WI38 (cell line): ENCODE results near the gene TBC1D12.
"Not testable (repeated sequence)": the region's sequence is repeated elsewhere in the genome, so short reads cannot be mapped to it uniquely, and the experiment has no call there.

Experiments
- H3K4me3 ChIP-seq: 2 replicates; pipeline ENCODE4 v1.5.1; 2011; ENCODE audit warnings: low read depth, mild to moderate bottlenecking, control low read depth, low read length
- CTCF ChIP-seq: IDR thresholded peaks from 2 replicates; pipeline ENCODE4 v1.5.1; 2012; ENCODE audit warnings: low read depth, mild to moderate bottlenecking, control low read depth, low read length

Gene TBC1D12

GRCh38 chr10:94533027-94533426, 130.7 kb downstream of the TBC1D12 start:
- TF ChIP-seq CTCF: no peak
- no peak overlapping the region for H3K4me3 ChIP-seq

- H3K4me3 ChIP-seq: not testable (repeated sequence)
Observed at GRCh38 chr10:94542282-94542681, 139.9 kb downstream of the TBC1D12 start.

DNA sequence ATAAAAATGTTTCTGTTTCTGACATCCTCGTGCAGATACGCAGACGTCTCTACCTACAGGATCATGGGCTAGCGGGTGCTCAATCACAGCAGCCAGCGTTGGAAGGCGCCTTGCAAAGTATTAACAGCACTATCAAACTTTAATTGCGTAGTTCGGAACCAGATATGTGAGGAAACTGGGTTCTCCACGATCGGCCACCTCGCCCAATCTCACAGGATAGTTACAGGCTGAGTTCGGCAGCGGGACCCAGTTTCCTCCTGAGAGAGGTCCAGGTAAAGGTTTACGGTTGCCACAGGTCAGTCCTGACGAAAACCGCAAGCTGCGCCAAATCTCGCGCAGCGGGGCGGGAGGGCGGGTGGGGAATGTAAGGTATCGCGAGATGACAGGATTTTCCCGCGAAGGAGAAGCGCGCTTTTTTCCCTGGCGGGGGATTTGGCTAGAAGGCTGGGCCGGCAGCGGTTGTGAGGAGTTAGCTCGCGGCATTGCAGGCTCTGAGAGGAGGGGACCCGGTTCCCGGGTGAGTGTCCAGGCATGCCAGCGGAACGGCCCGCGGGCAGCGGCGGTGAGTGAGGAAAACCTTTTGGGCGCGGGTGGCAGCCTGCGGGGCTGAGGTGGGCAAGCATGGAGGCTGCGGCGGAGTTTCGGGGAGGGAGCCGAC, 143.2 kb downstream of the TBC1D12 start, which contains the start of gene HELLS:
Gene HELLS (plus strand): TSS at position 398 of the 658 bp plus-strand sequence. CDS start 134 bp downstream, at position 532.
- H3K4me3 ChIP-seq: peak within 1 kb of the TSS; percentile 93
- TF ChIP-seq CTCF: no peak

- H3K4me3 ChIP-seq: peak overlapping the region; percentile 93
- TF ChIP-seq CTCF: no peak
Observed at GRCh38 chr10:94546049-94546900, 143.9 kb downstream of the TBC1D12 start.

DNA sequence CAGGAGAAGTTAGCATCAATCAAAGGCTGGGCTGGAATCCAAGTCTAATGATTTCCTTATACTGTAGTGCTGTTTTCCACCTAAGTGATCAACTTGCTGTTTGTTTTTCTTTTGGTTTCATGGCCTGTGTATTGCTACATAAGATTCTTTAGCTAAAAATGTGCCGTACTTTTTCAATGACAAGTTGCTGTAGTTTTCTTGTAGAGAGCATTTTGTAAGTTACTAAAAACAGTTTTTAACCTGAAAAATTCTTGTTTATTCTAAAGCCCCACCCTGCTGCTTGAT, 144.5 kb downstream of the TBC1D12 start:
- no peak for TF ChIP-seq CTCF
- peak overlapping the region; percentile 93 for H3K4me3 ChIP-seq

DNA sequence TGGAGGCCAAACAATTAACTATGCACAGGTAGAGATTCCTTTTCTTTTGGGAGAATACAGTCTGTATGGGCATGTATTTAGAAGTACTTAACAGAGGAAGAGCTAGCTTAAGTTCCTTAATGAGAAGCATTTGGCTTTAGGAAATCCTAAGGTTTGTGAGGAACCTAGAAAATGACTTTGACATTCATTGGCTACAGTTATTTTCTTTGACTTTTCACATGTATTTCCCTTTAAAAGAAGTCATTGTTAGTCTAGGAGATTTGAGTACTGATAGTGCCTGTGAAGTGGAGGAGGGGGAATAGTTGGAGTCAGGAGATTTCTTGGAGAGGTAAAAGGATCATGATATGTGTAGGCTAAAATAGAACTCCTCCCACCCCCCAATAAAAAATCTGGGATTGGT, 146.9 kb downstream of the TBC1D12 start:
- H3K4me3 ChIP-seq: no peak overlapping the region
- TF ChIP-seq CTCF: no peak

DNA sequence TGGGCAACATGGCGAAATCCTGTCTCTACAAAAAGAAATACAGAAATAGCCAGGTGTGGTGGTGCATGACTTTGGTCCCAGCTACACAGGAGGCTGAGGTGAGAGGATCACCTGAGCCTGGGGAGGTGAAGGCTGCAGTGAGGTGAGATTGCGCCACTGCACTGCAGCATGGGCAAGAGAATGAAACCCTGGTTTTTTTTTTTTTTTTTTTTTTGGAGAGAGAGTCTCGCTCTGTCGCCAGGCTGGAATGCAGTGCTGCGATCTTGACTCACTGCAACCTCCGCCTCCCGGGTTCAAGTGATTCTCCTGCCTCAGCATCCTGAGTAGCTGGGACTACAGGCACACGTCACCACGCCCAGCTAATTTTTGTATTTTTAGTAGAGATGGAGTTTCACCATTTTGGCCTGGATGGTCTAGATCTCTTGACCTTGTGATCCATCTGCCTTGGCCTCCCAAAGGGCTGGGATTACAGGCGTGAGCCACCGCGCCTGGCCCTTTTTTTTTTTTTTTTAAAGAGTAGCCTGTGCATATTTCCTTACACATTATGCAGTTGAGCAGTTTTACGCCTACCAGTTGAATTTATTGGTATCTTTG, 165.5 kb downstream of the TBC1D12 start:
- H3K4me3 ChIP-seq: not testable (repeated sequence)

DNA sequence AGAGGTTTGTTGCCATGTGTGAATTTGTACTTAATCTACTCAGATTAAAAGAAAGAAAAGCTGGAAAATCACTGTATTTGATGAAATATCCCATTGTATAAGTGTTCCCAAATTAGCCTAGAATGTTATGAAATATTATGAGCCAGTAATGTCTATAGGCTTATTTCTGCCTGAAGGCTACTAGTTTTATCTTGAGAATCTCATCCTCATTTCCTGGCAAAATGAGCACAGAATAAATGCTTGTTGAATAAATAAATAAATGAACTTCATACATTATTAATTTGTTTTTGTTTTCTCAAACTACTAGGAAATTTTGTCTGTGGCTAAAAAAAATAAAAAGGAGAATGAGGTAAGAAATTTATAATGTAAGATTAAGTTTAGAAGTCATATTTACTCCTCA, 168.7 kb downstream of the TBC1D12 start:
- no peak for TF ChIP-seq CTCF
- no peak overlapping the region for H3K4me3 ChIP-seq
